ENCODE data around the gene GPR161.

The GPR161 gene

GRCh38 chr1:168121401-168122011 is 15.2 kb downstream of the GPR161 start:
- Histone ChIP-seq H3K9me2 (ENCODE audit: low read depth, low read length) (no peaks in the 10 kb centered on the region), H2AFZ (ENCODE audit: low read length) (no peak overlapping the region), H3K79me2 (ENCODE audit: insufficient read depth, low read length) (no peaks in the 10 kb centered on the region), H3F3A (ENCODE audit: insufficient read depth, low read length) (no peaks in the 10 kb centered on the region), H3K4me1 (ENCODE audit: insufficient read depth, low read length, severe bottlenecking) (no peaks in the 10 kb centered on the region), H3K27me3 (ENCODE audit: insufficient read depth, low read length) (no peaks in the 10 kb centered on the region), H3K4me2 (ENCODE audit: low read length) (no peak overlapping the region), H3K9ac (ENCODE audit: low read length) (no peak overlapping the region), H3K36me3 (ENCODE audit: insufficient read depth, low read length) (no peaks in the 10 kb centered on the region), H3K27ac (ENCODE audit: low read depth, low read length, poor library complexity, severe bottlenecking) (no peak overlapping the region), H3K4me3 (ENCODE audit: low read depth, low read length, poor library complexity, severe bottlenecking) (no peak overlapping the region), H4K20me1 (ENCODE audit: insufficient read depth, low read length) (no peaks in the 10 kb centered on the region), H3K9me3 (ENCODE audit: low read length) (0 out of 2 replicates have a peak, but pooled peaks cover 4% of the 10 kb centered on the region)
- TF ChIP-seq CTCF (IDR thresholded peaks at IDR 0.05; ENCODE audit: low read length) (no peak), EZH2 (IDR thresholded peaks at IDR 0.05; ENCODE audit: borderline replicate concordance, low read length) (no peak)

GRCh38 chr1:168119750-168120149 is 17.0 kb downstream of the GPR161 start:
- no peaks in the 10 kb centered on the region for H3K4me1 ChIP-seq (ENCODE audit: insufficient read depth, low read length, severe bottlenecking)
- H3K9ac ChIP-seq (ENCODE audit: low read length), result no peak overlapping the region
- no peaks in the 10 kb centered on the region for H3F3A ChIP-seq (ENCODE audit: insufficient read depth, low read length)
- no peak overlapping the region for H2AFZ ChIP-seq (ENCODE audit: low read length)
- TF ChIP-seq CTCF (IDR thresholded peaks at IDR 0.05; ENCODE audit: low read length) (no peak), EZH2 (IDR thresholded peaks at IDR 0.05; ENCODE audit: borderline replicate concordance, low read length) (no peak)
- H3K9me2 ChIP-seq (ENCODE audit: low read depth, low read length), result no peaks in the 10 kb centered on the region
- no peak overlapping the region for H3K4me2 ChIP-seq (ENCODE audit: low read length)
- no peaks in the 10 kb centered on the region for H3K36me3 ChIP-seq (ENCODE audit: insufficient read depth, low read length)
- H3K27me3 ChIP-seq (ENCODE audit: insufficient read depth, low read length), result no peaks in the 10 kb centered on the region
- H3K27ac ChIP-seq (ENCODE audit: low read depth, low read length, poor library complexity, severe bottlenecking), result no peak overlapping the region
- H4K20me1 ChIP-seq (ENCODE audit: insufficient read depth, low read length), result no peaks in the 10 kb centered on the region
- H3K79me2 ChIP-seq (ENCODE audit: insufficient read depth, low read length), result no peaks in the 10 kb centered on the region
- 0 out of 2 replicates have a peak, but pooled peaks cover 4% of the 10 kb centered on the region for H3K9me3 ChIP-seq (ENCODE audit: low read length)
- no peak overlapping the region for H3K4me3 ChIP-seq (ENCODE audit: low read depth, low read length, poor library complexity, severe bottlenecking)

- Histone ChIP-seq H4K20me1 (ENCODE audit: insufficient read depth, low read length) (no peaks in the 10 kb centered on the region), H3F3A (ENCODE audit: insufficient read depth, low read length) (no peaks in the 10 kb centered on the region), H2AFZ (ENCODE audit: low read length) (no peak overlapping the region), H3K9me3 (ENCODE audit: low read length) (0 out of 2 replicates have a peak, but pooled peaks cover 4% of the 10 kb centered on the region), H3K9me2 (ENCODE audit: low read depth, low read length) (no peaks in the 10 kb centered on the region), H3K79me2 (ENCODE audit: insufficient read depth, low read length) (no peaks in the 10 kb centered on the region), H3K27me3 (ENCODE audit: insufficient read depth, low read length) (no peaks in the 10 kb centered on the region), H3K9ac (ENCODE audit: low read length) (no peak overlapping the region), H3K36me3 (ENCODE audit: insufficient read depth, low read length) (no peaks in the 10 kb centered on the region), H3K4me2 (ENCODE audit: low read length) (no peak overlapping the region), H3K27ac (ENCODE audit: low read depth, low read length, poor library complexity, severe bottlenecking) (no peak overlapping the region), H3K4me3 (ENCODE audit: low read depth, low read length, poor library complexity, severe bottlenecking) (no peak overlapping the region), H3K4me1 (ENCODE audit: insufficient read depth, low read length, severe bottlenecking) (no peaks in the 10 kb centered on the region)
- TF ChIP-seq CTCF (IDR thresholded peaks at IDR 0.05; ENCODE audit: low read length) (no peak), EZH2 (IDR thresholded peaks at IDR 0.05; ENCODE audit: borderline replicate concordance, low read length) (no peak)
These were observed 20.4 kb downstream of the GPR161 start for GRCh38 chr1:168116327-168116799.
